HepG2 (cell line): Measurements from ENCODE around the gene NRP1.

Source experiments
- CHCHD3 ChIP-seq: sonication (generic); formaldehyde crosslinking; IDR thresholded peaks from 2 replicates; pipeline ENCODE4 v1.8.0; 2022; ENCODE audit warnings: mild to moderate bottlenecking, missing genetic modification reagents, moderate library complexity
- SIX4 ChIP-seq: sonication (generic); formaldehyde crosslinking; IDR thresholded peaks from 2 replicates; pipeline ENCODE4 v1.4.0; 2020; ENCODE audit warnings: missing genetic modification reagents
- ZNF766 ChIP-seq: sonication (generic); formaldehyde crosslinking; IDR thresholded peaks from 2 replicates; pipeline ENCODE4 v1.5.0; 2020; ENCODE audit warnings: missing genetic modification reagents, borderline replicate concordance

GRCh38 chr10:33239257-33239656 lies 95.2 kb downstream of the NRP1 start:
- TF ChIP-seq SIX4 (no peak), ZNF766 (no peak), CHCHD3 (CRISPR knock-in tag) (no peak)
